Endodermal cell (in vitro differentiated cells): ENCODE measurements around the gene C11orf54. TPM values are rescaled to one million over a fixed set of nuclear protein-coding genes. Genes with fewer than 3 reads are reported as not detected.

Experiments used
- DNase-seq: peaks from one replicate; pipeline ENCODE4 v3.0.0-alpha.2; 2017
- H3K27ac ChIP-seq: 2 replicates; pipeline ENCODE4 v1.5.1; 2013; ENCODE audit warnings: mild to moderate bottlenecking, low read depth, low read length, moderate library complexity
- H3K27me3 ChIP-seq: 2 replicates; pipeline ENCODE4 v1.6.1; 2013; ENCODE audit warnings: mild to moderate bottlenecking, low read length, moderate library complexity; ENCODE audit not compliant: insufficient read depth, control insufficient read depth, poor library complexity, severe bottlenecking
- H3K36me3 ChIP-seq: 2 replicates; pipeline ENCODE4 v1.7.0; 2013; ENCODE audit warnings: mild to moderate bottlenecking, low read length, moderate library complexity; ENCODE audit not compliant: control insufficient read depth, insufficient read depth
- H3K4me1 ChIP-seq: one replicate; pipeline ENCODE4 v1.7.0; 2013; ENCODE audit warnings: low read length; ENCODE audit not compliant: control insufficient read depth, insufficient read depth
- H3K4me3 ChIP-seq: 2 replicates; pipeline ENCODE4 v1.5.1; 2013; ENCODE audit warnings: mild to moderate bottlenecking, low read length, moderate library complexity
- H3K9ac ChIP-seq: 2 replicates; pipeline ENCODE4 v1.6.1; 2013; ENCODE audit warnings: mild to moderate bottlenecking, low read length, moderate library complexity; ENCODE audit not compliant: poor library complexity, severe bottlenecking; ENCODE audit errors: extremely low read depth
- H3K9me3 ChIP-seq: 2 replicates; pipeline ENCODE4 v1.6.1; 2013; ENCODE audit warnings: mild to moderate bottlenecking, low read length, moderate library complexity; ENCODE audit not compliant: control insufficient read depth
- H3K27ac Mint-ChIP-seq: 2 replicates; pipeline ENCODE4 v1.8.0; 2020; ENCODE audit warnings: mixed read lengths
- H3K27me3 Mint-ChIP-seq: 2 replicates; pipeline ENCODE4 v1.8.0; 2021; ENCODE audit warnings: mild to moderate bottlenecking, mixed read lengths; ENCODE audit not compliant: insufficient read depth
- H3K36me3 Mint-ChIP-seq: 2 replicates; pipeline ENCODE4 v1.8.0; 2020; ENCODE audit warnings: low read depth, mixed read lengths
- H3K4me1 Mint-ChIP-seq: 2 replicates; pipeline ENCODE4 v1.8.0; 2020; ENCODE audit warnings: mixed read lengths
- H3K4me3 Mint-ChIP-seq: 2 replicates; pipeline ENCODE4 v1.8.0; 2020; ENCODE audit warnings: mild to moderate bottlenecking, moderate library complexity, mixed read lengths
- H3K9me3 Mint-ChIP-seq: 2 replicates; pipeline ENCODE4 v1.8.0; 2020; ENCODE audit warnings: mild to moderate bottlenecking, mixed read lengths
- WGBS, 2 experiments: methylation state at CpG; one replicate each; pipeline versions ENCODE4 v1.1.5 to v1.1.7; 2013; ENCODE audit warnings: missing lambda C conversion rate in 2 of 2, mixed read lengths in 1 of 2; ENCODE audit not compliant: insufficient coverage in 1 of 2, insufficient read length in 1 of 2; 5-methylcytosine and 5-hydroxymethylcytosine counted together
- total RNA-seq, 2 donors: library from RNA; stranded (reverse); fragmentation: NEBNext Ultra II Directional in 1 of 2; extraction: Animal tissue kit (Norgen Biotek cat#: 25700) in 1 of 2; gene quantifications; 2 replicates in 1 of 2; 3 replicates in 1 of 2; pipeline ENCODE4 v1.2.1, GENCODE V29; 2021
- TF ChIP-seq, protein P1 (sequence below): fragments of 200-600 bp; sonication (generic); conservative IDR thresholded peaks from 2 replicates; pipeline ENCODE4 v1.5.0; 2021; ENCODE audit warnings: antibody characterized with exemption, mild to moderate bottlenecking

C11orf54 gene
- total RNA-seq, 2 donors from 2014 or later, result 18.8 to 33.6 TPM

- Histone ChIP-seq H3K9me3 (peaks cover 12% of the 10 kb centered on the region), H3K4me1 (no peaks in the 10 kb centered on the region), H3K27ac (no peak overlapping the region), H3K27me3 (no peaks in the 10 kb centered on the region), H3K36me3 (peaks cover 46% of the 10 kb centered on the region), H3K4me3 (no peak overlapping the region), H3K9ac (no peak overlapping the region)
- Mint-ChIP-seq H3K9me3 (peaks cover 12% of the 10 kb centered on the region), H3K27me3 (no peaks in the 10 kb centered on the region), H3K4me3 (no peak overlapping the region), H3K27ac (no peak overlapping the region), H3K4me1 (peaks cover 10% of the 10 kb centered on the region), H3K36me3 (peaks cover 54% of the 10 kb centered on the region)
- DNase-seq, result no peak
- TF ChIP-seq, protein P1, sequence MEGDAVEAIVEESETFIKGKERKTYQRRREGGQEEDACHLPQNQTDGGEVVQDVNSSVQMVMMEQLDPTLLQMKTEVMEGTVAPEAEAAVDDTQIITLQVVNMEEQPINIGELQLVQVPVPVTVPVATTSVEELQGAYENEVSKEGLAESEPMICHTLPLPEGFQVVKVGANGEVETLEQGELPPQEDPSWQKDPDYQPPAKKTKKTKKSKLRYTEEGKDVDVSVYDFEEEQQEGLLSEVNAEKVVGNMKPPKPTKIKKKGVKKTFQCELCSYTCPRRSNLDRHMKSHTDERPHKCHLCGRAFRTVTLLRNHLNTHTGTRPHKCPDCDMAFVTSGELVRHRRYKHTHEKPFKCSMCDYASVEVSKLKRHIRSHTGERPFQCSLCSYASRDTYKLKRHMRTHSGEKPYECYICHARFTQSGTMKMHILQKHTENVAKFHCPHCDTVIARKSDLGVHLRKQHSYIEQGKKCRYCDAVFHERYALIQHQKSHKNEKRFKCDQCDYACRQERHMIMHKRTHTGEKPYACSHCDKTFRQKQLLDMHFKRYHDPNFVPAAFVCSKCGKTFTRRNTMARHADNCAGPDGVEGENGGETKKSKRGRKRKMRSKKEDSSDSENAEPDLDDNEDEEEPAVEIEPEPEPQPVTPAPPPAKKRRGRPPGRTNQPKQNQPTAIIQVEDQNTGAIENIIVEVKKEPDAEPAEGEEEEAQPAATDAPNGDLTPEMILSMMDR, result no peak
- no CpG with 5 or more reads among the region's 1 CpG for WGBS, 2 experiments
Observed at GRCh38 chr11:93761910-93762309, 20.4 kb downstream of the C11orf54 start.

DNA sequence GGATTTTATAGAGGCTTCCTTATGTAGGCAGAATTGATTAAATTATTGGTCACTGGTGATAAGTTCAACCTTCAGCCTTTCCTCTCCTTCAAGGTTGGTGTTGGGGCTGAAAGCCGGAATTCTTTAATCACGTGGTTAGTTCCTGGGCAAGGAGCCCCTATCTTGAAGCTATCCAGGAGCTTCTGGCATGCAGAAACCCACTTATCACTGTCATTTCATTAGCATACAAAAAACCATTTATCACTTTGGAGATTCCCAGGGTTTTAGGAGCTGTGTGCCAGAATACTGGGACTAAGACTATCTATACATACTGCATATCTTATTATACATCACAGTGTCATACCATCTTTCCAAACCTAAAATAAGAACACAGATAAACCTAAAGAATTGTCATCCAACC lies 24.1 kb downstream of the C11orf54 start:
- peaks cover 21% of the 10 kb centered on the region for H3K9me3 ChIP-seq
- peaks cover 20% of the 10 kb centered on the region for H3K9me3 Mint-ChIP-seq
- H3K4me3 Mint-ChIP-seq, result no peak overlapping the region
- no peaks in the 10 kb centered on the region for H3K27me3 Mint-ChIP-seq
- H3K36me3 ChIP-seq, result peaks cover 26% of the 10 kb centered on the region
- H3K36me3 Mint-ChIP-seq, result peaks cover 32% of the 10 kb centered on the region
- H3K4me1 ChIP-seq, result no peaks in the 10 kb centered on the region
- no peak for DNase-seq
- no peak overlapping the region for H3K4me3 ChIP-seq
- H3K4me1 Mint-ChIP-seq, result peaks cover 31% of the 10 kb centered on the region
- H3K27ac ChIP-seq, result no peak overlapping the region
- H3K27ac Mint-ChIP-seq, result peak overlapping the region; percentile 82
- TF ChIP-seq, protein P1, result no peak
- no peak overlapping the region for H3K9ac ChIP-seq
- H3K27me3 ChIP-seq, result no peaks in the 10 kb centered on the region
- WGBS, 2 experiments, result 48% methylated on average over 2 of the region's 2 CpGs; no CpG with 5 or more reads in 1 of the 2 experiments

GRCh38 chr11:93766504-93766903 lies 25.0 kb downstream of the C11orf54 start:
- Mint-ChIP-seq H3K9me3 (peaks cover 20% of the 10 kb centered on the region), H3K27ac (no peak overlapping the region), H3K4me1 (peaks cover 40% of the 10 kb centered on the region), H3K27me3 (no peaks in the 10 kb centered on the region), H3K4me3 (no peak overlapping the region), H3K36me3 (peaks cover 24% of the 10 kb centered on the region)
- DNase-seq, result no peak
- H3K27ac ChIP-seq, result no peak overlapping the region
- H3K4me1 ChIP-seq, result no peaks in the 10 kb centered on the region
- no peaks in the 10 kb centered on the region for H3K27me3 ChIP-seq
- H3K36me3 ChIP-seq, result peaks cover 19% of the 10 kb centered on the region
- no peak overlapping the region for H3K9ac ChIP-seq
- 93 to 96% methylated on average over 4 to 5 of the region's 5 CpGs for WGBS, 2 experiments
- H3K4me3 ChIP-seq, result no peak overlapping the region
- TF ChIP-seq, protein P1, result no peak
- H3K9me3 ChIP-seq, result peaks cover 29% of the 10 kb centered on the region
